ENCODE results near the gene PAX1.

The PAX1 gene

GRCh38 chr20:21705575-21706260, at the start of gene PAX1:
TSS of gene PAX1 (plus strand) at chr20:21705664. CDS start at chr20:21705713, 49 bp downstream.
- DNase-seq: no peak

GRCh38 chr20:21656308-21657067, 49.0 kb upstream of the PAX1 start:
- DNase-seq: no peak

- no peak for DNase-seq
Observed at GRCh38 chr20:21661488-21662055, 43.9 kb upstream of the PAX1 start.

- no peak for DNase-seq
Observed at GRCh38 chr20:21663465-21663864, 42.0 kb upstream of the PAX1 start.

GRCh38 chr20:21665687-21666446, 39.6 kb upstream of the PAX1 start:
- no peak for DNase-seq

- DNase-seq: no peak
Observed at GRCh38 chr20:21670126-21670525, 35.3 kb upstream of the PAX1 start.

- DNase-seq: no peak
Observed at GRCh38 chr20:21670981-21671380, 34.5 kb upstream of the PAX1 start.

- DNase-seq: no peak
Observed at GRCh38 chr20:21677261-21677660, 28.2 kb upstream of the PAX1 start.

- no peak for DNase-seq
Observed at GRCh38 chr20:21677781-21678180, 27.7 kb upstream of the PAX1 start.

GRCh38 chr20:21681234-21681921, 24.1 kb upstream of the PAX1 start:
- DNase-seq: no peak

GRCh38 chr20:21681922-21682318, 23.5 kb upstream of the PAX1 start:
- no peak for DNase-seq

GRCh38 chr20:21682521-21682954, 22.9 kb upstream of the PAX1 start:
- DNase-seq: no peak

- DNase-seq: no peak
Observed at GRCh38 chr20:21684671-21685070, 20.8 kb upstream of the PAX1 start.

- no peak for DNase-seq
Observed at GRCh38 chr20:21685981-21686380, 19.5 kb upstream of the PAX1 start.

- DNase-seq: no peak
Observed at GRCh38 chr20:21693322-21693721, 12.1 kb upstream of the PAX1 start.

- DNase-seq: no peak
Observed at GRCh38 chr20:21698494-21699215, 6.8 kb upstream of the PAX1 start.

GRCh38 chr20:21699216-21699508, 6.3 kb upstream of the PAX1 start:
- DNase-seq: no peak

- no peak for DNase-seq
Observed at GRCh38 chr20:21701171-21701876, 4.1 kb upstream of the PAX1 start.

GRCh38 chr20:21702016-21702415, 3.4 kb upstream of the PAX1 start:
- no peak for DNase-seq

GRCh38 chr20:21702553-21703470, 2.7 kb upstream of the PAX1 start:
- no peak for DNase-seq
